ENCODE results near the gene MAPK1.

DNA sequence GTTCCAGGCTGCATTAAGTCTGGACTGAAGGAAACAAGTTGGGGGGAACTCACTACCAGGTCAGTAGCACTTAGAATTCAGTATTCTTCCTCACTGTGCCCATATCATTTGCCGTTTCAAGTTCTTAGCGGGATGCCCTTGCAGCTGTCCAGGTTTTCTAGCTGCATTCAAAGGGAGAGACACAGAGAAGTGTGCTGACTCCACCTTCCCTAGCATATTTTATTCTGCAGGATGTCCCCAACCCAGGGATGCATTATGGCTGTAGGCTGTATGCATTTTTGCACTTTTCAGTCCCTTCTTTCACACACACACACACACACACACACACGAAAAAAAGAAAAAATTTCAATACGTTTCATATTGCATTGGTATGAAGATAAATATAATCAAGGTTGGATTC is 35.8 kb upstream of the MAPK1 start:
- TF ChIP-seq, protein P1, sequence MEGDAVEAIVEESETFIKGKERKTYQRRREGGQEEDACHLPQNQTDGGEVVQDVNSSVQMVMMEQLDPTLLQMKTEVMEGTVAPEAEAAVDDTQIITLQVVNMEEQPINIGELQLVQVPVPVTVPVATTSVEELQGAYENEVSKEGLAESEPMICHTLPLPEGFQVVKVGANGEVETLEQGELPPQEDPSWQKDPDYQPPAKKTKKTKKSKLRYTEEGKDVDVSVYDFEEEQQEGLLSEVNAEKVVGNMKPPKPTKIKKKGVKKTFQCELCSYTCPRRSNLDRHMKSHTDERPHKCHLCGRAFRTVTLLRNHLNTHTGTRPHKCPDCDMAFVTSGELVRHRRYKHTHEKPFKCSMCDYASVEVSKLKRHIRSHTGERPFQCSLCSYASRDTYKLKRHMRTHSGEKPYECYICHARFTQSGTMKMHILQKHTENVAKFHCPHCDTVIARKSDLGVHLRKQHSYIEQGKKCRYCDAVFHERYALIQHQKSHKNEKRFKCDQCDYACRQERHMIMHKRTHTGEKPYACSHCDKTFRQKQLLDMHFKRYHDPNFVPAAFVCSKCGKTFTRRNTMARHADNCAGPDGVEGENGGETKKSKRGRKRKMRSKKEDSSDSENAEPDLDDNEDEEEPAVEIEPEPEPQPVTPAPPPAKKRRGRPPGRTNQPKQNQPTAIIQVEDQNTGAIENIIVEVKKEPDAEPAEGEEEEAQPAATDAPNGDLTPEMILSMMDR (IDR thresholded peaks at IDR 0.05), result no peak
- TF ChIP-seq POLR2A (IDR thresholded peaks at IDR 0.05), result no peak

Data from esophagus squamous epithelium (tissue), 4 donors.